GM21723 (cell line): Measurements from ENCODE around the gene ATRAID.

ENCODE experiments used
- ATAC-seq: cut with Tn5 transposase; IDR thresholded peaks from one replicate; pipeline ENCODE4 v1.9.1; 2021; ENCODE audit warnings: mild to moderate bottlenecking, moderate library complexity; ENCODE audit not compliant: unreplicated experiment

The ATRAID gene

GRCh38 chr2:27247893-27248292 is 36.1 kb downstream of the ATRAID start:
- ATAC-seq, result no peak

- no peak for ATAC-seq
Measured at GRCh38 chr2:27249159-27249890, 37.5 kb downstream of the ATRAID start.

- ATAC-seq, result no peak
Measured at GRCh38 chr2:27249891-27250651, 38.2 kb downstream of the ATRAID start.

GRCh38 chr2:27250652-27251379 is 39.0 kb downstream of the ATRAID start:
- ATAC-seq, result no peak

- ATAC-seq, result no peak
Measured at GRCh38 chr2:27251766-27252165, 39.9 kb downstream of the ATRAID start.

GRCh38 chr2:27255187-27255586 is 43.3 kb downstream of the ATRAID start:
- ATAC-seq, result no peak

- no peak for ATAC-seq
Measured at GRCh38 chr2:27255660-27256059, 43.8 kb downstream of the ATRAID start.

- ATAC-seq, result no peak
Measured at GRCh38 chr2:27256855-27257454, 45.1 kb downstream of the ATRAID start.

GRCh38 chr2:27258051-27258450 is 46.2 kb downstream of the ATRAID start:
- ATAC-seq, result no peak

- no peak for ATAC-seq
Measured at GRCh38 chr2:27261241-27261925, 49.5 kb downstream of the ATRAID start.

GRCh38 chr2:27261926-27262298 is 50.1 kb downstream of the ATRAID start:
- ATAC-seq, result no peak

- ATAC-seq, result peak; percentile 45
Measured at GRCh38 chr2:27262379-27263286, 50.8 kb downstream of the ATRAID start, which contains the start of gene SLC30A3. SLC30A3 (minus strand) TSS chr2:27263047; CDS start chr2:27262906, 141 bp downstream.

GRCh38 chr2:27263287-27264252 is 51.7 kb downstream of the ATRAID start:
- no peak for ATAC-seq

- ATAC-seq, result no peak
Measured at GRCh38 chr2:27264253-27264752, 52.5 kb downstream of the ATRAID start.

- peak; percentile 48 for ATAC-seq
Measured at GRCh38 chr2:27264753-27265535, 53.1 kb downstream of the ATRAID start.

GRCh38 chr2:27265536-27265870 is 53.7 kb downstream of the ATRAID start:
- no peak for ATAC-seq
